ENCODE data around the gene SPIB. TPM values are rescaled to one million over a fixed set of nuclear protein-coding genes. Genes with fewer than 3 reads are reported as not detected.

SPIB gene
- total RNA-seq, 1 experiment from 2014 or later = not detected

GRCh38 chr19:50393589-50393988 is 25.1 kb upstream of the SPIB start:
- TF ChIP-seq, protein P1, sequence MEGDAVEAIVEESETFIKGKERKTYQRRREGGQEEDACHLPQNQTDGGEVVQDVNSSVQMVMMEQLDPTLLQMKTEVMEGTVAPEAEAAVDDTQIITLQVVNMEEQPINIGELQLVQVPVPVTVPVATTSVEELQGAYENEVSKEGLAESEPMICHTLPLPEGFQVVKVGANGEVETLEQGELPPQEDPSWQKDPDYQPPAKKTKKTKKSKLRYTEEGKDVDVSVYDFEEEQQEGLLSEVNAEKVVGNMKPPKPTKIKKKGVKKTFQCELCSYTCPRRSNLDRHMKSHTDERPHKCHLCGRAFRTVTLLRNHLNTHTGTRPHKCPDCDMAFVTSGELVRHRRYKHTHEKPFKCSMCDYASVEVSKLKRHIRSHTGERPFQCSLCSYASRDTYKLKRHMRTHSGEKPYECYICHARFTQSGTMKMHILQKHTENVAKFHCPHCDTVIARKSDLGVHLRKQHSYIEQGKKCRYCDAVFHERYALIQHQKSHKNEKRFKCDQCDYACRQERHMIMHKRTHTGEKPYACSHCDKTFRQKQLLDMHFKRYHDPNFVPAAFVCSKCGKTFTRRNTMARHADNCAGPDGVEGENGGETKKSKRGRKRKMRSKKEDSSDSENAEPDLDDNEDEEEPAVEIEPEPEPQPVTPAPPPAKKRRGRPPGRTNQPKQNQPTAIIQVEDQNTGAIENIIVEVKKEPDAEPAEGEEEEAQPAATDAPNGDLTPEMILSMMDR (IDR thresholded peaks at IDR 0.05; ENCODE audit: unreplicated experiment) = no peak
- no peak overlapping the region for H3K4me3 Mint-ChIP-seq (ENCODE audit: unreplicated experiment)
- BruUV-seq (replicated peaks) = no TSS peak
- H3K9me3 Mint-ChIP-seq (ENCODE audit: unreplicated experiment) = no peaks in the 10 kb centered on the region
- ChIA-PET CTCF (interaction anchor here (1.0 kb wide), 1 partner anchor 36 kb away, joined by 3 read pairs; no protein-coding TSS in a partner anchor), POLR2A (interaction anchor here (0.7 kb wide), 1 partner anchor 8 kb away, joined by 3 read pairs; no protein-coding TSS in a partner anchor)
- no peak for DNase-seq (ENCODE audit: unreplicated experiment)
- no peak overlapping the region for H3K27ac Mint-ChIP-seq (ENCODE audit: low read depth, unreplicated experiment)
- intact Hi-C loops (cut with micrococcal nuclease) = no loop called here
- peaks cover 23% of the 10 kb centered on the region for H3K36me3 Mint-ChIP-seq (ENCODE audit: insufficient read depth, unreplicated experiment)
- H3K27me3 Mint-ChIP-seq (ENCODE audit: insufficient read depth, unreplicated experiment) = no peaks in the 10 kb centered on the region
- H3K4me1 Mint-ChIP-seq (ENCODE audit: insufficient read depth, unreplicated experiment) = no peaks in the 10 kb centered on the region

DNA sequence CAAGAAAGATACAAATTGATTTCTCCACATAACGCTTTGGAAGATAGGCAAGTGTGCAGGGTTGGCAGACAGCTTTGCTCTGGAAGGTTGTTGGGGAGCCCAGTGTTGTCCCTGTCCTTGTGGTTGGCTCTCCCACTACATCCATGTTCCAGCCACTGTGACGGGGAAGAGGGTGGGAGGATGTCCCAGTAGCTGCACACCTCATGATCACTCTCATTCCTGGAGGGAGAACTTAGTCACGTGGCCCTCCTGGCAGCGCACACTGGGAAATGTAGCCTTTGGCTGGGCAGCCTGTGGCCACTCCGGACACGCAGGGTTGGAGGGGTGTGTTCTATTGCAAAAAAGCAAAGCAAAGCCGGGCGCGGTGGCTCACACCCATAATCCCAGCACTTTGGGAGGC is 24.7 kb upstream of the SPIB start:
- DNase-seq (ENCODE audit: unreplicated experiment) = no peak
- POLR2A ChIA-PET = interaction anchor here (0.7 kb wide), 1 partner anchor 9 kb away, joined by 3 read pairs; no protein-coding TSS in a partner anchor
- Mint-ChIP-seq H3K4me3 (ENCODE audit: unreplicated experiment) (no peak overlapping the region), H3K27ac (ENCODE audit: low read depth, unreplicated experiment) (no peak overlapping the region), H3K9me3 (ENCODE audit: unreplicated experiment) (no peaks in the 10 kb centered on the region), H3K27me3 (ENCODE audit: insufficient read depth, unreplicated experiment) (no peaks in the 10 kb centered on the region), H3K4me1 (ENCODE audit: insufficient read depth, unreplicated experiment) (no peaks in the 10 kb centered on the region), H3K36me3 (ENCODE audit: insufficient read depth, unreplicated experiment) (peaks cover 20% of the 10 kb centered on the region)
- TF ChIP-seq, protein P1 (IDR thresholded peaks at IDR 0.05; ENCODE audit: unreplicated experiment) = no peak
- no TSS peak for BruUV-seq (replicated peaks)
- CTCF ChIA-PET = interaction anchor here (1.0 kb wide), 1 partner anchor 37 kb away, joined by 3 read pairs; no protein-coding TSS in a partner anchor
- intact Hi-C loops (cut with micrococcal nuclease) = no loop called here

DNA sequence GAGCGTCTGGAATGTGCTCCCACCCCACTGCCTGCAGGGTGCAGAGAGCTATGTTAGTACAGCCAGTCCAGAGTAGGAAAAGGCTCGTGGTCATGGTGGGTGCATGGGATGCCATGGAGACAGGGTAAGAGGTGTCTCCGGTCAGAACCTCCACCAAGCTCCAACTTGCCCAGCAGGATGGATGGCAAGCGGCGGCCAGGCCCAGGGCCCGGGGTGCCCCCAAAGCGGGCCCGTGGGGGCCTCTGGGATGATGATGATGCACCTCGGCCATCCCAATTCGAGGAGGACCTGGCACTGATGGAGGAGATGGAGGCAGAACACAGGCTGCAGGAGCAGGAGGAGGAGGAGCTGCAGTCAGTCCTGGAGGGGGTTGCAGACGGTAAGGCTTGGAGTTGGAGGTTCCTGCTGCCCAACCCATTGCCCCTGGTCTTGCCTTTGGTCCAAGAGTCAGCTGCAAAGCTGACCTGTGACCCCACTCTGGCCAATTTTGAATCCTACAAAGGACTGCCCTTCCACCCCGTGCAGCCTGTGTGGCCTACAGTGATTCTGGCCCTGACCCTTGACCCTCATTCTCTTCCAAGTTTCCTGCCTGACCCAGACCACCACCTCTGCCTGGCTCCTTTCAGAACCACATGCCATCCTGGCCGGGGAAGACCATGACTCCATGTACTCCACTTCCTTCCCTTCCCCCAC is 19.9 kb upstream of the SPIB start:
- H3K4me1 Mint-ChIP-seq (ENCODE audit: insufficient read depth, unreplicated experiment) = no peaks in the 10 kb centered on the region
- H3K36me3 Mint-ChIP-seq (ENCODE audit: insufficient read depth, unreplicated experiment) = peaks cover 19% of the 10 kb centered on the region
- CTCF ChIA-PET = interaction anchor here (0.5 to 0.6 kb wide), 2 partner anchors 11 to 26 kb away, joined by 4 to 6 read pairs; no protein-coding TSS in a partner anchor
- DNase-seq (ENCODE audit: unreplicated experiment) = no peak
- H3K27me3 Mint-ChIP-seq (ENCODE audit: insufficient read depth, unreplicated experiment) = no peaks in the 10 kb centered on the region
- H3K27ac Mint-ChIP-seq (ENCODE audit: low read depth, unreplicated experiment) = no peak overlapping the region
- no peaks in the 10 kb centered on the region for H3K9me3 Mint-ChIP-seq (ENCODE audit: unreplicated experiment)
- TF ChIP-seq, protein P1 (IDR thresholded peaks at IDR 0.05; ENCODE audit: unreplicated experiment) = no peak
- no TSS peak for BruUV-seq (replicated peaks)
- intact Hi-C loops (cut with micrococcal nuclease) = no loop called here
- H3K4me3 Mint-ChIP-seq (ENCODE audit: unreplicated experiment) = no peak overlapping the region
- POLR2A ChIA-PET = interaction anchor here (0.9 to 1.0 kb wide), 2 partner anchors 29 to 78 kb away, joined by 3 to 4 read pairs; no protein-coding TSS in a partner anchor

DNA sequence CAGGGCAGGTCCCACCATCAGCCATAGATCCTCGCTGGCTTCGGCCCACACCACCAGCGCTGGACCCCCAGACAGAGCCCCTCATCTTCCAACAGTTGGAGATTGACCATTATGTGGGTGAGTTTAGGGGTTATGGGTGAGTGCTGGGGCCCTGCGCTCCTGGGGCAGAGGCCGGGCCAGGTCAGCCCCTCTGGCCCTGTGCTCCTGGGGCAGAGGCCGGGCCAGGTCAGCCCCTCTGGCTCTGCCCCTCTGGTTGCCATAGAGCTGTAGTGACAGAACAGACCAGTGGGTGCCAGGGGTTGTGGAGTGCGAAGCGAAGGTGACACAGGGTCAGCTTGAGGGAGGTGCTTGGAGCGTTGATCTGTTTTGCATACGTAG is 19.4 kb upstream of the SPIB start:
- BruUV-seq (replicated peaks) = no TSS peak
- H3K27ac Mint-ChIP-seq (ENCODE audit: low read depth, unreplicated experiment) = no peak overlapping the region
- DNase-seq (ENCODE audit: unreplicated experiment) = no peak
- TF ChIP-seq, protein P1 (IDR thresholded peaks at IDR 0.05; ENCODE audit: unreplicated experiment) = no peak
- H3K36me3 Mint-ChIP-seq (ENCODE audit: insufficient read depth, unreplicated experiment) = peaks cover 20% of the 10 kb centered on the region
- no peaks in the 10 kb centered on the region for H3K9me3 Mint-ChIP-seq (ENCODE audit: unreplicated experiment)
- intact Hi-C loops (cut with micrococcal nuclease) = no loop called here
- no peaks in the 10 kb centered on the region for H3K4me1 Mint-ChIP-seq (ENCODE audit: insufficient read depth, unreplicated experiment)
- CTCF ChIA-PET = interaction anchor here (0.6 kb wide), 1 partner anchor 25 kb away, joined by 4 read pairs; no protein-coding TSS in a partner anchor
- H3K4me3 Mint-ChIP-seq (ENCODE audit: unreplicated experiment) = no peak overlapping the region
- POLR2A ChIA-PET = interaction anchor here (0.9 kb wide), 1 partner anchor 78 kb away, joined by 3 read pairs; no protein-coding TSS in a partner anchor
- no peaks in the 10 kb centered on the region for H3K27me3 Mint-ChIP-seq (ENCODE audit: insufficient read depth, unreplicated experiment)
